Epithelial cell of proximal tubule (primary cell): ENCODE measurements around the gene FOLR3. TPM values are rescaled to one million over a fixed set of nuclear protein-coding genes. Genes with fewer than 3 reads are reported as not detected.
"Not testable (repeated sequence)": the region's sequence is repeated elsewhere in the genome, so short reads cannot be mapped to it uniquely, and the experiment has no call there.

Experiments
- DNase-seq: peaks from one replicate; pipeline ENCODE4 v3.0.0-alpha.2; 2011; ENCODE audit warnings: low read depth
- H3K4me3 ChIP-seq: 2 replicates; pipeline ENCODE4 v1.5.1; 2011; ENCODE audit warnings: low read depth, mild to moderate bottlenecking, low read length
- CTCF ChIP-seq: conservative IDR thresholded peaks from 2 replicates; pipeline ENCODE4 v1.5.1; 2012; ENCODE audit warnings: low read depth, mild to moderate bottlenecking, low read length
- total RNA-seq: library from RNA; depleted of rRNA; stranded (reverse); fragments of >200 nt; gene quantifications from 2 replicates; pipeline ENCODE4 v1.2.3, GENCODE V29; 2015

Gene FOLR3
- 0.65 TPM in 1 of 2 replicates, not detected in the other for total RNA-seq

- not testable (repeated sequence) for H3K4me3 ChIP-seq
Measured at GRCh38 chr11:72135473-72135872, at the start of gene FOLR3. Gene FOLR3 (plus strand): TSS chr11:72135725. CDS start chr11:72135953, 228 bp downstream.

DNA sequence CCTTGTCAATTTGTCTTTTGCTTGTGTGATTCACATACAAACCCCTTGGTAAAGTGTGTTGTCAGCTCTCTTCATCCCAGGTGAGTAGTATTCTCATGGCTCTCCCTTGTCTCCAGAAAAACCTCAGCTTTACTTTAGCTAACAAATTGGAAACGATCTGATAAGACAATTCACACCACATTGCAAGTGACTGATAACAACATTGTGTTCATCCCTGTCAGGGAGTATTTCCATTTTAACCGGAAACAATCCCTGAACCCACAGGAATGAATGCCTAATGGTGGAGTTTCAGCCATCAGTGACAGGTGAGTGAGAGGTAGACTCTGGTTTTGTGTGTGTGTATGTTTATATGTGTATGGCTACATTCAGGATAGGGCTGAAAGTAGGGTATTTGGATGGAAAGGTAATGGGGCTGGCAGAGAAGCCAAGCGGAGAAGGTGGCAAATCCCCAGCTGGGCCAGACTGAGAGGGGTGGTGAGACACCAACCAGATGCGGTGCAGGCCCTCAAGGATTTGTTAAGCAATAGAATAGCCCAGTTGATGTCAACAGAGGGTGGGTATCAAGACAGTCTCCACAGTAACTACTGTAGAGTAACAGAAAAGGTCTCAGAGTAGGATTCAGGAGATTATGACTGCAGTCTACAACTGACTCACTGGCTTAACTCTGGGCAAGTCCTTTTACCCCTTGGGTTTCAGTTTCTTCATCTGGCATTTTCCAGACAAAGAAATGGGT lies 47.3 kb upstream of the FOLR3 start:
- no peak overlapping the region for H3K4me3 ChIP-seq
- no peak for TF ChIP-seq CTCF
- DNase-seq = no peak

More at GRCh38 chr11:72135473-72135872, at the start of gene FOLR3:
- DNase-seq = not testable (repeated sequence)

GRCh38 chr11:72091292-72091691 lies 44.2 kb upstream of the FOLR3 start:
- TF ChIP-seq CTCF = peak; percentile 93
- DNase-seq = no peak
- H3K4me3 ChIP-seq = no peak overlapping the region

- no peak overlapping the region for H3K4me3 ChIP-seq
- TF ChIP-seq CTCF = no peak
- no peak for DNase-seq
Measured at GRCh38 chr11:72098741-72099140, 36.8 kb upstream of the FOLR3 start.

- no peak for TF ChIP-seq CTCF
- no peak for DNase-seq
- H3K4me3 ChIP-seq = no peak overlapping the region
Measured at GRCh38 chr11:72100009-72100408, 35.5 kb upstream of the FOLR3 start.

- H3K4me3 ChIP-seq = no peak overlapping the region
- no peak for DNase-seq
- no peak for TF ChIP-seq CTCF
Measured at GRCh38 chr11:72100462-72100861, 35.1 kb upstream of the FOLR3 start.

- DNase-seq = no peak
- peak overlapping the region; percentile 97 for H3K4me3 ChIP-seq
- TF ChIP-seq CTCF = no peak
Measured at GRCh38 chr11:72102162-72102561, 33.4 kb upstream of the FOLR3 start.
